HG02798 (cell line): Measurements from ENCODE around the gene NUDT1.

ENCODE experiments used
- ATAC-seq: cut with Tn5 transposase; IDR thresholded peaks from one replicate; pipeline ENCODE4 v1.9.1; 2021; ENCODE audit warnings: mild to moderate bottlenecking; ENCODE audit not compliant: unreplicated experiment, poor library complexity

The NUDT1 gene

GRCh38 chr7:2241580-2242540 is at the start of gene NUDT1, which contains the start of gene MRM2:
Gene NUDT1, plus strand, starts transcription at chr7:2242226. Its CDS starts 2,349 bp downstream, at chr7:2244575.
Gene MRM2, minus strand, starts transcription at chr7:2242205. Its CDS starts 36 bp downstream, at chr7:2242169.
- ATAC-seq = peak; percentile 82

DNA sequence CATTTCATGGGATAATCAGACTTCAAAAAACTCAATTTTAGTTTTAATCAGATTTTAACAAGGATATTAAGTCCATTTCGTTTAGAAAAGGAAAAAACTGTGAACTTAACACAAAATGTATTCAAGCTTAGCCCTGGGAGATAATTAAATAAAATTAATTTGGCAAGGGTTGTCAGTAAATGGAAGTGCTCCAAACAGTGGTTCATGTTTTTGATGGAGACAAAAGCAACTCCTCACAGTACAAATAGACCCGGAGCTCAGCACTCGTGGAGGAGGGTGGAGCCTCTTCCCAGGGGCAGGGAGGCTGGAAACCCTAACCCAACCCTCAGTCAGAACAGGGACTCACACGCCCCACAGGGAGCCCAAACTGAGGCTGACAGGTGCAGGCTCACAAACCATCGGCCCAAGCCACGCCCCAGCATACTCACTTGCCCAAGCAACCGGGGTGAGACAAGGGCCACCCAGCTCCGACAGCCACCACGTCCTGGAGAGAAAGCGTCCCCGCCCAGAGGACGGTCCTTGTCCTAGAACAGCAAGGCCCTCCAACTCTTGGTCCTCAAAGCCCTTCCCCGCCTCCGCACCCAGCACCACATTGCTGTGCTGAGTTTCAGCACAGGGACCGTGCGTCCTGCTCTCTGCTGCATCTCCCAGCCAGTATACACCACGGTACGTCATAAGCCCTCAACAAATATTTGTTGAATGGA is 49.0 kb upstream of the NUDT1 start:
- no peak for ATAC-seq

DNA sequence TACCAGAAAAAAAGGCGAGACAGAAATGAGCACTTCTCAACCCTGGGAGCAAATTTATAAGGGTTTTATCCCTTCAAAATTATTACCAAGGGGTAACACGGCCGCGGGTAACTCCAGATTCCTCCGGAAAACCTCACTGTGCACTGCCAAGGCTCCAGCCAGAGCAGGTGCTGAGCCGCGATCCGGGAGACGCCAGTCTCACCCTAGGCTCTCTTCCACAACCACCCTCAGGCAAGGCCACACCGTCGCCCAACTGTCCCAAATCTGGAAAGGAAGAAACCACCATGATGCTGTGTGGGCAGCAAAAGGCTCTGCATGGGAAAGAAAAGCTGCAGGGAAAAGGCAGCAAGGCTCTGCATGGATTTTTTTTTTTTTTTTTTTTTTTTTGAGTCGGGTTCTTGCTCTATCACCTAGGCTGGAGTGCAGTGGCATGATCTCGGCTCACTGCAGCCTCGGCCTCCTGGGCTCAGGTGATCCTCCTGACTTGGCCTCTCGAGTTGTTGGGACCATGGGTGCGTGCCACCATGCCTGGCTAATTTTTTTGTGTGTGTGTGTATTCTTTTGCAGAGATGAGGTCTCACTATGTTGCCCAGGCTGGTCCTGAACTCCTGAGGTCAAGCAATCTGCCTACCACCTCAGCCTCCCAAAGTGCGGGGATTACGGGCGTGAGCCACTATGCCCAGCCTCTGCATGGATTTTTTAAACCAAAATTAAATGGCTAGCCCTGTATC is 48.3 kb upstream of the NUDT1 start:
- ATAC-seq = no peak

DNA sequence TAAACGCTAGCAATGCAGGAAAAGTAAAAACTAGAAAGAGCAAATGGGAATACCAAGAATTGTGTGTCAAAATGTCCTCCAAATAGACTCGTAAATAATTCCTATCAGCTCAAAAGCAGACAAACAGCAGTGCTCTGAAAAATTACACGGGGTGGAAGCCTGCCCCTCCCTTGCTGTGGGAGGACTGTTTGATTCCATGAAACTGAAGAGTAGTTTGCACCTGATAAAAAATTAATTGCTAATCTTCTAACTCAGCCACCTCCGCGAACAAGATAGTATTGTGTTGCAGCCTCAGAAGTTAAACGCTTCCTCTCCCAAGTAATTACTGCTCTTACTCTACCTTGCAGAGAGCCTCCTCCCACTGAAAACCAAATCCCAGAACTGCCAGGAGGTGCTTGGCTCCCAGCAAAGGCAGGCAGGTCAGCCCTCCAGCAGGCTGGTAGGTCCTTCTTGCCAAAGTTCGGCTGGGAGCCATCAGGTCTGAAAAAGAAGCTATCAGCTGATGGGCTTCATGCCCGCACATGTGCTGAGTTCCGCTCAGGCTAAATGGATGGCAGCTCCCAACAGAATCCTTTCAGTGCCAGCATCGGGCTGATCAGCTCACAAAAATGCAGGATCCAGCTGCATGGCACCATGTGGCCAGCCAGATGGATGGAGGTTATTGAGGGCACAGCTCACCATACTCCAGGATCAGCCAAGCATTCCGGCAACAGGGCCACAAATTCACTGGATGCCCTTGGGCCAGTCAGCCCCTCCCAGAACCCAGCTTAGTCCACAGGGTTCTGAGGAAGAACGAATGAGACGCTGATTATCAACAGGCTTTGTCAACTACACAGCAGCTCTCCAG is 46.4 kb upstream of the NUDT1 start:
- ATAC-seq = no peak

GRCh38 chr7:2196381-2197378 is 45.3 kb upstream of the NUDT1 start:
- ATAC-seq = no peak

DNA sequence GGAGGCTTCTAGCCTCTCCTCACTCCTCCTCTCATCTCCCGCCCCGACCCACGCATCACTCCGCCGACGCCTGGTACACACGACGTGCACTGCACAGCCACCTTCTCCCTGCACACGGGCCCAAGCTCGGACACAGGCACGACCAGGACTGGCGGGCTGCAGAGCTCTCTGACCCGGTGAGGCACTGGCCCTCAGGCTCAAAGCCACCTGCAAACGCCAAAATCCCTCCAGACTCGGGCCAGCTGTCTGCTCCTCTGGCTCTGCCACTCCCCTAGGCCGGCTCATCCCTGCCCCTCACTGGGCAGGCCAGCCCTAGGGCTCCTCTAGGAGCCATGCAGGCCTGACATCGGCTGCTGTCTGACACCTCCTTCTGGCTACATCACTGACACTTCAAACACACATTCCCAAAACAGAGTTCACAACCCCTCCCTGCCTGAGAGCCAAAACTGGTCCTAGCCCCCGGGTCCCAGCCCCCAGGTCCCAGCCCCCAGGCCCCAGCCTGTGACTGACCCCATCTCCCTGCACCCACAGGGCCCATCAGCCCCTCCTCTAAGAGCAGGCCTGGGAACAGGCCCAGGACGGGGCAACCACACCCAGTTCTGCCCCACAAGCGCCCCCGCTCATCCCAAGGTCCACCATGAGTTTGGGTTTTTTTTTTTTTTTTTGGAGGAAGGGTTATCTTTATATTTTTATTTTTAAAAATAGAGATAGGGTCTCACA is 44.4 kb upstream of the NUDT1 start:
- ATAC-seq = no peak

DNA sequence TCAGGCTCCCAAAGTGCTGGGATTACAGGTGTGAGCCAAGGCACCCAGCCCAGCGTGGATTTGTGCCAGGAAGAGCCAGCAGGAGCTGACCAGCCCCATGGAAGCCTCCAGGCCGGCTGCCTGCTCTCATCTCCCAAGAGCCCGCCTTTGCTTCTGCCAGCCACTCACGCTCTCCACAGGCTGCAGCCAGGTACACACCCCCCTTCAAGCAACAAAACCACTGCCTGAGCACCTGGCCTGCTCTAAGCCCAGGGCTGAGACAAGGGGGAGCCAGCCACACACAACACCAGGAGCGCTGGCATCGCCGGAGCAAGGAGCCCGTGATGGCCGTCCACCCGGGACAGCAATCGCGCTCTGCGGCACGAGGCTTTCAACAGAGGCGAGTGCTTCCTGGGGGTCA is 43.8 kb upstream of the NUDT1 start:
- ATAC-seq = no peak

DNA sequence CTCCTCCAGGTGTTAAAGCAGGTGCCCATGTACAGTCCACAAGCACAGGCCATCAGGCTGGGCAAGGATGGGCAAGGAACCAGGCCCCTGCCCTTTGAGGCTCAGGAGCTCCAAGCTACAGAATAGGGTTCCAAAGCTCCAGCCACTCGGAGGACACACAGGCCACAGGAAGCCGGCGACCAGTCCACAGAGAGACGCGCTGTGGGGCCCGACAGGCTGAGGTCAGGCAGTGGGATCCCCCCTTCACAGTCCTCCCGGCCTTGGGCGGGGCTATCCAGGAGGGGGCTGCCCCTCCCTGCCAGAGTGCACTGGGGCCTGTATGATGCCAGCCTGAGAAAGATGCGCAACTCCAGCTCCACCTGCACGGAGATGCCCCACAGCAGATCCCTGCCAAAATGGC is 43.3 kb upstream of the NUDT1 start:
- ATAC-seq = no peak

DNA sequence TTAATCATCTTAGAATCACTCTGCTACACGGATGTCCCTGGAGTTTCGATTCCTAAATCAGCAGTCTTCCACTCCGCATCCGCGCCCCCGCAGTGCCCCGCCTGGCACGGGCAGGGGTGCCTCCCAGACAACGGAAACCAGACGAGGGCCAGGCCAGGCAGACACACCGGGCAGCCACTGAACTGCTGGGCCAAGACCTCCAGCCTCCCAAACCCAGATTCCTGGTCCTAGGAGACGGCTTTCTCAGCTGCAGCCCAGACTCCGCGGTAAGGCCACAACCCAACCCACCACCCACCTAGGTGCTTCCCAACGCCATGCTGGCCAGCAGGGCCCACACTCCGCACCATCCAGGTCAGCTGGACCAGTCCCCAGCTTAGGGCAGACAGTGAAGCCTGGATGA is 42.5 kb upstream of the NUDT1 start:
- ATAC-seq = no peak

GRCh38 chr7:2199956-2200583 is 42.0 kb upstream of the NUDT1 start:
- no peak for ATAC-seq

DNA sequence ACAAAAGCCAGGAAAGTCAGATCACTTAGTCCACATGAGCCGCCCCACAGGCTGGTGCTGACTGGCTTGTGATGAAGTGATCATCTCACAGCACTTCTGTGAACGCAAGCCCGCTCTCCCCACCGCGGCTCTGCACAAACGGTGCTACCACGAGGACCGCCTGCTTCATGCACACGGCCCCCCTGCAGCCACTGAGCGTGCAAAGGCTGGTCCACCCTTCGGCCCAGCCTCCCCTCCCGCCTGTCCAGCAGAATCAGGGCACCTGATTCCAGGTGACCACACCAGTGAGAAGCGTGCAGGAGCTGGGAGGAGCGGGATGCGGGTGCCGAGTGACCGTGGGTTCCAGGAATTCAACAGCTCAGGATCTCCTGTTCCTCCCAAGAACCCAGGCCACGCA is 41.4 kb upstream of the NUDT1 start:
- no peak for ATAC-seq

GRCh38 chr7:2201128-2201527 is 40.9 kb upstream of the NUDT1 start:
- ATAC-seq = no peak

GRCh38 chr7:2201686-2202360 is 40.2 kb upstream of the NUDT1 start:
- no peak for ATAC-seq

DNA sequence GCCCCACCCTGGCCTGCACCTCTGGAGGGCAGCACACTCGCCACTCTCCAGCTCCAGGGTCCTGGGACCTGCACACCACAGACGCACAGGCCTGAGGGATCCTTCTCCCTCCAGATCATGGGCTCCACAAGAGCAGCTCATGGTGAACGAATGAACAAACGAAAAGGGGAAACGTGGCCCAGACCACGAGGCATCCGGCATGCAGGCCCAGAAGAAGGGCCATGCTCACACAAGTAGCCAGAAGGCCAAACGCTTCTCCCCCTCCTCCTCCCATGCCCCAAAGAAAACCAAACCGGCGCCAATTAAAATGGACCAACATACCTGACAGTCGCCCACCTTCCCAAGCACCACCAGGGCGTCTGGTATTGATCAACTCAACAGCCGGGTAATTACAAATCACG is 39.7 kb upstream of the NUDT1 start:
- ATAC-seq = no peak

GRCh38 chr7:2202901-2203765 is 38.9 kb upstream of the NUDT1 start:
- ATAC-seq = no peak

- no peak for ATAC-seq
Observed at GRCh38 chr7:2203766-2204300, 38.2 kb upstream of the NUDT1 start.
